HG03342 (cell line): ENCODE measurements around the gene BPIFA3.
"Not testable (repeated sequence)": the region's sequence is repeated elsewhere in the genome, so short reads cannot be mapped to it uniquely, and the experiment has no call there.

ENCODE experiments used
- ATAC-seq: cut with Tn5 transposase; IDR thresholded peaks from one replicate; pipeline ENCODE4 v1.9.1; 2021; ENCODE audit warnings: mild to moderate bottlenecking, moderate library complexity; ENCODE audit not compliant: unreplicated experiment

BPIFA3 gene

GRCh38 chr20:33217052-33217451 is at the start of gene BPIFA3:
Gene BPIFA3, plus strand, starts transcription at chr20:33217352. Its CDS starts 185 bp downstream, at chr20:33217537.
- ATAC-seq, result no peak

DNA sequence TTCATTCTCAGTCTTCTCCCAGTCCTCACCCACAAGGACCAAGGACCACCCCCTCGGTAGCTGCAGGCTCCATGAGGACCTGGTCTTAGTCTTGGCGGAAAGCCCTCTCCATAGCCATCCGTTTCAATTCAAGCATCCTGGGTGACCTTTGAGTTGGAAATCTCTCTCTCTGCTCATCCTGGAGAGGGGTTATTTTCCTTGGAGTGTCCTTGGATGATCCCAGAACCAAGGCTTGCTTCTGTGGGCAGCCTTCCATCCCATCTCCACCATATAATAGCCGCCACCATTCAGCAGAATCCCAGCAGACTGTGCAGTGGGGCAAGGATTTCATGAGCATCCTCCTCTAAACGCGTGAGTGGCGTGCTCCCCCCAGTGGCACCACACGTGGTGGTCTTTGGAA is 49.3 kb upstream of the BPIFA3 start, which contains the start of gene BPIFA2:
BPIFA2 (plus strand) TSS at position 301 of the 400 bp plus-strand sequence. CDS start 987 bp downstream, outside the sequence.
- no peak for ATAC-seq

- no peak for ATAC-seq
These were observed 47.9 kb upstream of the BPIFA3 start for GRCh38 chr20:33169176-33169794.

- ATAC-seq, result no peak
These were observed 44.4 kb upstream of the BPIFA3 start for GRCh38 chr20:33172781-33173180.

DNA sequence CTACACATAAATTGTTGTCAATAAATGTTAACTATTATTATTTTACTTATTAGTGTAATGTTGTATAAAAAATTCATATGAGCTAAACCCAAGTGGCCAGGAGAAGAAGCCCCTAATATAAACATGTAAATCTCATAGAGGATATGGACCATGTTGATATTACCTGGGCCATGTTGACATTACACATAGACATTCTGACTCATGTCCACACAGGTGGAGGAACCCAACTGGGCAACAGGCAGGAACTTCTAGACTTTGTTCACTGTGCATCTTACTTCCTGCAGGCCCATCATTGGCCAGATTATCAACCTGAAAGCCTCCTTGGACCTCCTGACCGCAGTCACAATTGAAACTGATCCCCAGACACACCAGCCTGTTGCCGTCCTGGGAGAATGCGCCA is 42.0 kb upstream of the BPIFA3 start:
- ATAC-seq, result no peak

- no peak for ATAC-seq
These were observed 41.1 kb upstream of the BPIFA3 start for GRCh38 chr20:33176101-33176500.

GRCh38 chr20:33177866-33178265 is 39.3 kb upstream of the BPIFA3 start:
- no peak for ATAC-seq

- ATAC-seq, result no peak
These were observed 38.4 kb upstream of the BPIFA3 start for GRCh38 chr20:33178726-33179125.

- ATAC-seq, result no peak
These were observed 37.0 kb upstream of the BPIFA3 start for GRCh38 chr20:33180169-33180568.

DNA sequence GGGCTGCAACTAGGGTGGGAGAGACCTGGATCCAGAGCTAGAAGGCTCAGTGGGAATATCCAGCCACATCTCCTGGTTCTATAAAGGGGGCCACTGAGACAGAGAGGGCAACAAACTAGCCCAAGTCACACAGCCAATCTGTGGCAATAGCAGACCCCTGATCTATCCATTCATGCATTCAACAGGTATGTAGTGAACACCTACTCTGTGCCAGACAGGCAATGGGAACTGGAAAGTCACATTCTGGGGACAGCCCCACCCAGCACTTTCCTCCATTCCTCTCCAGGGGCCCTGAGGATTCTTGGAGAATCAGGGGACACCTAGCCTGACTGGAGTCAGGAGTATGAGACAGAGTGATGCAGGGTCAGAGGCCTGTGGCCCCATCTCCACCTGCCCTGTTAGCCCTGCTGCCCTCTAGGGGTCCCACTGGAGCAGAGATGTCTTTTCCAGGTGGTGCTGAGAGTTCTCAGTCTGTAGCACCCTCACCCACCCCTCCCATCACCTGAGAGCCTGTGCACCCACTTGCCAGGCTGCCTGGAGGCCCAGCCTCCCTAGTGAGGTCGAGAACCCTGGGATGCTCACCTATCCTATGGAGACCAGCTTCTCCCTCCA is 35.6 kb upstream of the BPIFA3 start:
- no peak for ATAC-seq

- ATAC-seq, result no peak
These were observed 33.8 kb upstream of the BPIFA3 start for GRCh38 chr20:33183312-33183711.

- not testable (repeated sequence) for ATAC-seq
These were observed 32.0 kb upstream of the BPIFA3 start for GRCh38 chr20:33185031-33185590.

DNA sequence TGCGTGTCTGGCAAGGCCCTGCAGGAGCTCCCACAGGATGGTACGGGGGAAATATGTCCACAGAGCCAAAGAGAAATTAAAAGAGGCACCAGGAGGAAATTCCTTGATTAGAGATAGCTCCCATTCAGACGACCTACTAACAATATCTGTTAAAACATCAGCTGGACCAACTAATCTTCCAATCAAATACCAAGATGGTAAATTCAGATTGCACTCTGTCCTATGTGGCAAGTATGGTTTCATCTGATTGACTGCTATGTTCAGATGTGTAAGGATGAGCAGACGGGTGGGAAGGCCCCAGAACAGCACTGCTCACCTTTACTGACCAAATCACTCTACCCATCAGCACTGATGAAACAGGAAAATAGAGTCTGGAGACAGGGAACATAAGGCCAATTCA is 29.7 kb upstream of the BPIFA3 start:
- ATAC-seq, result no peak

GRCh38 chr20:33188421-33188820 is 28.7 kb upstream of the BPIFA3 start:
- ATAC-seq, result no peak

- no peak for ATAC-seq
These were observed 25.7 kb upstream of the BPIFA3 start for GRCh38 chr20:33191484-33191883.

DNA sequence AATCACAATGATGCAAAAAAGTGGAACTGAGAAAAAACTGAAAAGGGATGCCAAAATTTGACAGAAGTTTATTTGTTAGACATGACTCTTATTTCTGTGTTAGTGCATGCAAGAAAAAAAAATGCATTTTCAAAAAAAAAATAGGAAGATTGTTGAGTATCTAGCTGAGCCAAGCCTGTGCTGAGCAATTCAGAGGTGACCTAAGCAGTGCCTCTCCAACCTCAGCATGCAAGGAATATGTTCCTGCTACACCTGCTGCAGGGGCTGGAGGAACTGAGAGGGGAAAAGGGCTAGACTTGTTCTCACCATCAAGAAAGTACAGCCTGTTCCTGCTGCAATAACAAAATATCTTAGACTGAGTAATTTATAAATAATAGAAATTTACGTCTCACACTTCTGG is 25.2 kb upstream of the BPIFA3 start:
- ATAC-seq, result no peak

DNA sequence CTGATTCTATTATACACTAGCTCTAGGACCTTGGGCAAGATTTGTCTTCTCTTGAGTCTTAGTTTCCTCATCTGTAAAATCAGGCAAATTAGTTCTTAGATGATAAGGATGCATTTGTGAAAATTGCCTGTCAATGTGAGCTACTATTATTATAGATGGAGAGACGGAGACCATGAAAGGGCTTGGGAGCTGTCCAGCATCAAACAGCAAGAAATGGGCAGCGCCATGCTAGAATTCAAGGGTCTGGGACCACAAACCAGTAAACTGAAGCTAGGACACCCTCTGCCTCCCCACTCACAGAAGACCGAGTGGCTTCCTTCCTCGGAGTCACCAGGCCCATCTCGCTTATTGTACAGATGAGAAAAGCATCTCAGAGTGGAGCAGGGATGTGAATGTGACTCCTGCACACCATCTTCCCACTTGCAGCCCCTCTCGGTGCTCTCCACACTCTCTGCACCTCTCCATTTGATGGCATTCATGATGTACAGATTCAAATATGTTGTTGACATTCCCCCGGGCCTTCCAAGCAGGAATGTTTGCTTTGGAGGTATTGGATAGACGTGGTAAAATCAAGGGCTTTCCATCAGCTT is 24.1 kb upstream of the BPIFA3 start:
- ATAC-seq, result no peak

GRCh38 chr20:33199026-33199425 is 18.1 kb upstream of the BPIFA3 start:
- ATAC-seq, result no peak

DNA sequence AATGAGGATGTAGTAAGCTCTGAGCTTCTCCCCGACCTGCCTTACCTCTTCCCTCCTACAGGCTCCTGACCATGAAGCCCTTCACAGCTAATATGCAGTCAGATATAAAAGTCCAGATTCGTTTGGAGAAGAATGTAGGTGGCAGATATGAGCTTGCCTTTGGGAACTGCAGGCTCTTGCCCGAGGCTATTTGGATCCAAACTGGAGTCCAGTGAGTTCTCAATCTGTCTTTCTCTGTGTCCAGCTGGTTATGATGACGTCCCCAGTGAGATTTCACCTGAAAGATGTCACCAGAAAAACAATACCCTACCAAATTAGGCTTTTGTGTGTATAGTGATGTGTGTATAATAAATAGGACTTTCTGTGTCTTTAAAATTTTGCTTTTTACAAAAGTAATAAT is 14.7 kb upstream of the BPIFA3 start:
- no peak for ATAC-seq

GRCh38 chr20:33203444-33203843 is 13.7 kb upstream of the BPIFA3 start:
- ATAC-seq, result no peak

DNA sequence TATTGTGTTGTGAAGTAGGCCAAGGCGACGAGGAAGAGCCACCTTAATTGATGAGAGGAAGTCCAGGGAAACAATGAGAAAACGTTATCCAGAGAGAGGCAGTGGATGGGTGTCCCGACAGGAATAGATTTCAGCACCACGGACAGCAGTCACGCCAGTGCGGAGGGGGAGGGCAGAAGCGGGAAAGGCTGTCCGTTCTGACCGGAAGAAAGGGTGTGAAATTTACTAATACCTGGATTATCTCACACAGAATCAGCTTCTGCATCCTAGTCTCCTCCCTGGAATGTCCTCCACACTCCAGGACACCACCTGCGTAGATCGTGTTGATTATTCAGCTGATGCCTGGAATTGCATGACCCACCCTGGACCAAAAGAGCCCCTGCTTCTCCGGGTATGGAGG is 7.4 kb upstream of the BPIFA3 start:
- ATAC-seq, result no peak

GRCh38 chr20:33210371-33210770 is 6.8 kb upstream of the BPIFA3 start:
- ATAC-seq, result no peak
